ENCODE measurements around the gene FYN. TPM values are rescaled to one million over a fixed set of nuclear protein-coding genes. Genes with fewer than 3 reads are reported as not detected.

The FYN gene
- total RNA-seq, 1 experiment from 2014 or later: 34.3 TPM

GRCh38 chr6:111794300-111794699, 79.0 kb downstream of the FYN start:
- CTCF ChIA-PET: no interaction called here
- no peak overlapping the region for H3K27ac ChIP-seq (ENCODE audit: low read depth, low read length, poor library complexity, severe bottlenecking)

GRCh38 chr6:111793711-111794111, 79.5 kb downstream of the FYN start:
- ChIA-PET CTCF (no interaction called here), POLR2A (ENCODE audit: low non-redundant PET) (no interaction called here)
- Histone ChIP-seq H3K27ac (ENCODE audit: low read depth, low read length, poor library complexity, severe bottlenecking) (no peak overlapping the region), H3K4me1 (ENCODE audit: insufficient read depth, low read length, poor library complexity, severe bottlenecking) (no peaks in the 10 kb centered on the region), H3K27me3 (replicated peaks; ENCODE audit: insufficient read depth, low read depth, low read length, poor library complexity) (no peaks in the 10 kb centered on the region), H3K4me3 (ENCODE audit: low read depth, low read length, poor library complexity, severe bottlenecking) (no peak overlapping the region), H3K36me3 (ENCODE audit: insufficient read depth, low read length, poor library complexity, severe bottlenecking) (no peaks in the 10 kb centered on the region), H3K9me3 (ENCODE audit: low read depth, low read length, poor library complexity, severe bottlenecking) (no peaks in the 10 kb centered on the region)
- no peak for DNase-seq (ENCODE audit: low spot score)
- intact Hi-C loops (cut with micrococcal nuclease; ENCODE audit: unreplicated experiment): no loop called here
- no TSS peak for BruUV-seq (replicated peaks)
- TF ChIP-seq EZH2 (IDR thresholded peaks at IDR 0.05; ENCODE audit: borderline replicate concordance, low read depth, low read length, poor library complexity, severe bottlenecking): no peak
- no peak for TF ChIP-seq CTCF (conservative IDR thresholded peaks at IDR 0.05; ENCODE audit: low read depth, low read length)

More at GRCh38 chr6:111794300-111794699, 79.0 kb downstream of the FYN start:
- H3K36me3 ChIP-seq (ENCODE audit: insufficient read depth, low read length, poor library complexity, severe bottlenecking): no peaks in the 10 kb centered on the region
- no peaks in the 10 kb centered on the region for H3K4me1 ChIP-seq (ENCODE audit: insufficient read depth, low read length, poor library complexity, severe bottlenecking)
- no peaks in the 10 kb centered on the region for H3K9me3 ChIP-seq (ENCODE audit: low read depth, low read length, poor library complexity, severe bottlenecking)
- no peak for TF ChIP-seq CTCF (conservative IDR thresholded peaks at IDR 0.05; ENCODE audit: low read depth, low read length)
- TF ChIP-seq EZH2 (IDR thresholded peaks at IDR 0.05; ENCODE audit: borderline replicate concordance, low read depth, low read length, poor library complexity, severe bottlenecking): no peak
- intact Hi-C loops (cut with micrococcal nuclease; ENCODE audit: unreplicated experiment): no loop called here
- H3K27me3 ChIP-seq (replicated peaks; ENCODE audit: insufficient read depth, low read depth, low read length, poor library complexity): no peaks in the 10 kb centered on the region
- DNase-seq (ENCODE audit: low spot score): no peak
- no TSS peak for BruUV-seq (replicated peaks)
- POLR2A ChIA-PET (ENCODE audit: low non-redundant PET): no interaction called here
- no peak overlapping the region for H3K4me3 ChIP-seq (ENCODE audit: low read depth, low read length, poor library complexity, severe bottlenecking)

GRCh38 chr6:111792914-111793700, 80.1 kb downstream of the FYN start:
- Histone ChIP-seq H3K4me1 (ENCODE audit: insufficient read depth, low read length, poor library complexity, severe bottlenecking) (no peaks in the 10 kb centered on the region), H3K27ac (ENCODE audit: low read depth, low read length, poor library complexity, severe bottlenecking) (no peak overlapping the region), H3K27me3 (replicated peaks; ENCODE audit: insufficient read depth, low read depth, low read length, poor library complexity) (no peaks in the 10 kb centered on the region), H3K9me3 (ENCODE audit: low read depth, low read length, poor library complexity, severe bottlenecking) (no peaks in the 10 kb centered on the region), H3K4me3 (ENCODE audit: low read depth, low read length, poor library complexity, severe bottlenecking) (no peak overlapping the region), H3K36me3 (ENCODE audit: insufficient read depth, low read length, poor library complexity, severe bottlenecking) (no peaks in the 10 kb centered on the region)
- BruUV-seq (replicated peaks): no TSS peak
- no peak for TF ChIP-seq CTCF (conservative IDR thresholded peaks at IDR 0.05; ENCODE audit: low read depth, low read length)
- TF ChIP-seq EZH2 (IDR thresholded peaks at IDR 0.05; ENCODE audit: borderline replicate concordance, low read depth, low read length, poor library complexity, severe bottlenecking): no peak
- intact Hi-C loops (cut with micrococcal nuclease; ENCODE audit: unreplicated experiment): no loop called here
- CTCF ChIA-PET: no interaction called here
- POLR2A ChIA-PET (ENCODE audit: low non-redundant PET): interaction anchor here (0.6 kb wide), 1 partner anchor 608 kb away, joined by 3 read pairs; no protein-coding TSS in a partner anchor
- DNase-seq (ENCODE audit: low spot score): no peak
